GM18858 (cell line): ENCODE measurements around the gene CSNK1G2.

Experiments
- ATAC-seq: cut with Tn5 transposase; IDR thresholded peaks from one replicate; pipeline ENCODE4 v1.9.1; 2021; ENCODE audit not compliant: unreplicated experiment

CSNK1G2 gene

DNA sequence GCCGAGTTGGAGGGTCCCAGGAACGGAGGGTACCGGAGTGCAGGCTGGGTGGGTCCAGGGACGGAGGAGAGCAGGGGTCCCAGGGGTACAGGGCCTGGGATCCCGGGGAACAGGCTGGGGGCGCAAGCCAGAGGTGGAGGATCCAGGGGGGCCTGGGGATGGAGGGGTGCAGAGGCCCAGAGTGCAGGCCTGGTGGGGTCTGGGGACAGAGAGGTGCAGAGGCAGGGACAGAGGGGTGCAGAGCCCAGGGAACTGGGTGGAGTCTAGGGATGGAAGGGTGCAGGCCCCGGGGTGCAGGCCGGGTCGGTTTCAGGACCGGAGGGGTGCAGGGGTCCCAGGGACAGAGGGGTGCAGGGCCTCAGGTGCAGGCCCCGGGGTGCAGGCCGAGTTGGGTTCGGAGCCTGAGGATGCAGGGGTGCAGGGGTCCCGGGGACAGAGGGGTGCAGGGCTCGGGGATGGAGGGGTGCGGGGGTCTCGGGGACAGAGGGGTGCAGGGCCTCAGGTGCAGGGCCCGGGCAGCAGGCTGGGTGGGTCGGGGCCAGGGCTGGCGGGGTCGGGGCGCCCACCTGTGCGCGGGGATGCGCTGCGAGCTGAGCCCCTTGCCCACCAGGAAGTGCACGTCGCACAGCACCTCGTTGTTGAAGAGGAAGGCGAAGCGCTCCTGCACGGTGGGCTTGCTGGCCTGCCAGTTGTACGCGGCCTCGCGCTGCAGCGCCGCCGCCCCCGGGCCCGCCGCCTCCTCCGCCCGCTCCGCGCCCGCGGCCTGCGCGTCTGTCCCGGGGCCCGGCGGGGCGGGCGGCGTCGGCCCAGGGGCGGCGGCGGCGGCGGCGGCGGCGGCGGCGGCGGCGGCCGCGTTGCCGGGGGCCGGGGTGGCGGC, 74.0 kb downstream of the CSNK1G2 start:
- no peak for ATAC-seq

DNA sequence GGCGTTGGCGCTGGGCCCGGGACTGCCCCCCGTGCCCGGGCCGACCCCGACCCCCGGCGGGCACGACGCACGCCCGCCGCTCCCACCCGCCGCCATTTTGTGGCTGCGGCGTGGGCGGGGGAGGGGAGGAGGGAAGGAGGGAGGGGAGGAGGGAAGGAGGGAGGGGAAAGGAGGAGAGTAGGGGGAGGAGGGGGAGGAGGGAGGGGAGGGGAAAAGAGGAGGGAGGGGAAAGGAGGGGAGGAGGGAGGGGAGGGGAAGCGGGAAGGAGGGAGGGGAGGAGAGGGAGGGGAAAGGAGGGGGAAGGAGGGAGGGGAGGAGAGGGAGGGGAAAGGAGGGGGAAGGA, 74.6 kb downstream of the CSNK1G2 start, which contains the start of gene BTBD2:
Gene BTBD2 (minus strand): TSS at position 107 of the 343 bp plus-strand sequence. CDS start 11 bp downstream, at position 96.
- ATAC-seq, result no peak

DNA sequence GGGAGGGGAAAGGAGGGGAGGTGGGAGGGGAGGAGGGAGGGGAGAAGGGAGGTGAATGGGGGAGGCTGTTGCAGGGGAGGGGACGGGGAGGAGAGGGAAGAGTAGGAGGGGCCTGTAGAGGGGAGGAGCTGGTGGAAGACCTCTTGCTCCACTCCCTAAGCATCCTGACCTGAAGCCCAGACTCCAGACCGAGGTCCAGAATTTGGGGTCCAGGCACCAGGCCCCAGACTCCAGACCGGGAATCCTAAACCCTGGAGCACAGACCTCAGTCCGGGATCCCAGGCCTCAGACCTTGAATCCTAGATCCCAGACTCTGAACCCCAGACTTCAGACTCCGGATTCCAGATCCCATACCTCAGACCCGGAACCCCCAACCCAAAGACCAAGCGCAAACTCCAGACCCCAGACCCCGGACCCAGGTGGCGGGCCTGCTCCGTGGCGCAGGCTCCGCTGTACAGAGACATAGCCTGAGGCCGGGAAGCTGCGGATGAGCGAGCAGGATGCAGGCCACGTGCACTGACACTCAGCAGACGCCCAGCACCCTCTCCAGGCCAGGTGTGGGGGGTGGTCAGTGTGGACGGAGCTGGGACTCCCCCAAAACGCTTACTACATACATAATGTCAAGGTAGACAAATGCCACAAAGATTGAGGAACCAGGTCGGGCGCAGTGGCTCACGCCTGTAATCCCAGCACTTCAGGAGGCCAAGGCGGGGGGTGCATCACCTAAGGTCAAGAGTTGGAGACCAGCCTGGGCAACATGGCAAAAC, 75.3 kb downstream of the CSNK1G2 start:
- ATAC-seq, result no peak

DNA sequence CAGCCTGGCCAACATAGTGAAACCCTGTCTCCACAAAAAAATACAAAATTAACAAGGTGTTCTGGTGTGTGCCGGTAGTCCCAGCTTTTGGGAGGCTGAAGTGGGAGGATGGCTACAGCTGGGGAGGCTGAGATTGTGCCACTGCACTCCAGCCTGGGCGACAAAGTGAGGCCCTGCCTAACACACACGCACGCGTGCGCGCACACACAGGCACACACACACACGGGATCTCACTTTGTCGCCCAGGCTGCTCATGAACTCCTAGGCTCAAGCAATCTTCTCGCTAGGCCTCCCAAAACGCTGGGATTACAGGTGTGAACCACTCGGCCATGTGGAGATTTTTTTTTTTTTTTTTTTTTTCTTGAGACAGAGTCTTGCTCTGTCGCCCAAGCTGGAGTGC, 77.8 kb downstream of the CSNK1G2 start:
- no peak for ATAC-seq

DNA sequence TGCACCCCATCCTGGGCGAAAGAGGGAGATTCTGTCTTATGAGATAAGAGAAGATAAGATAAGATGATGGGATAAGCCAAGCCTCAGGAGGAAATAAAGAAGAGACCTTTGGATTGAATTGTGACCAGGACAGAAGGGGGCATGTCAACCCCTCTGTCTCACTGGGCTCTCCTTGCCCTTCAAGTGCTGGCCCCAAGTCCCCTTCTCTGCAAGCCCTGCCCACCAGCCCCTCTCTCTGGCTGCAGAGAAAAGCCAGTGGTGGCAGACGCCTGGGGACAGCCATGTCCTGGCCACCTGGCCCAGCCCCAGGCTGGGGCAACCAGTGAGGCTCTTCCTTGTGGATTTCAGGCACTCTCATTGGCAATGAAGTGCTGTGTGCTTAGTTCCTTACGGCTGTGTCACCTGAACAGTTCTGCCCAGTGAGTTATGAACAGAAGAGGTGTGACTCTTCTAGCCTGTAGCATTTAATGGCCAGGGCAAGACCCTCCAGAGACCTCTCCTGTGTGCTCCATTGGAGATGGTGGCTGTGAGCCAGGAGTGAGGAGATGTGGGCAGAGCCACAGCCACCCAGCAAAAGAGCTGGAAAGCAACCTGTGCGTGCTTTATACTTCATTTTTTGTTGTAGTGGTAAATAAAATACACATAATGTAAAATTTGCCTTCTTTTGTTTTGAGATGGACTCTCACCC, 80.6 kb downstream of the CSNK1G2 start:
- ATAC-seq, result no peak

DNA sequence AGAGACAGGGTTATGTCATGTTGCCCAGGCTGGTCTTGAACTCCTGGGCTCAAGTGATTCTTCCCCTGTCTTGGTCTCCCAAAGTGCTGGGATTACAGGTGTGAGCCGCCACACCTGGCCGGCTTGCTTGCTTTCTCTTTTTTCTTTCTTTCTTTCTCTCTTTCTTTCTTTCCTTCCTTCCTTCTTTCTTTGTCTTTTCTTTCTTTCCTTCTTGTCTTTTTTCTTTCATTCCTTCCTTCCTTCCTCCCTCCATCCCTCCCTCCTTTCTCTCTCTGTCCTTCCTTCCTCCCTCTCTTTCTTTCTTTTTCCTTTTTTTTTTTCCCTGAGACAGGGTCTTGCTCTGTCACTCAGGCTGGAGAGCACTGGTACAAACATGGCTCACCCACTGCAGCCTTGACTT, 81.3 kb downstream of the CSNK1G2 start:
- no peak for ATAC-seq

DNA sequence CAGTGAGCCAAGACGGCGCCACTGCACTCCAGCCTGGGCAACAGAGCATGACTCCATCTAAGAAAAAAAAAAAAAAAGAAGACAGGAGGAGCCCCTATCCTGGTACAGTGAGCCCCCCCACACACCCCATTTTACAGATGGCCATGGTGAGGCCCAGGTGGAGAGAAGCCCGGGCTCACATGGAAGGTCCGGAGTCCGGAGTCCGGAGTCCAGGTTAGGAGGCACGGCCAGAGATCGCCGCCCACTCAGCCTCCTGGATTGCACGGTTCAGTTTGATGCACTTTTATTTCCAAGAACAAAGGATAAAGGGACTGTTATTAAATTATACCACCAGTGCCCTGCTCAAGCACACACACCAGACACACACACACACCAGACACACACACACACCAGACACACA, 85.8 kb downstream of the CSNK1G2 start:
- ATAC-seq, result no peak

DNA sequence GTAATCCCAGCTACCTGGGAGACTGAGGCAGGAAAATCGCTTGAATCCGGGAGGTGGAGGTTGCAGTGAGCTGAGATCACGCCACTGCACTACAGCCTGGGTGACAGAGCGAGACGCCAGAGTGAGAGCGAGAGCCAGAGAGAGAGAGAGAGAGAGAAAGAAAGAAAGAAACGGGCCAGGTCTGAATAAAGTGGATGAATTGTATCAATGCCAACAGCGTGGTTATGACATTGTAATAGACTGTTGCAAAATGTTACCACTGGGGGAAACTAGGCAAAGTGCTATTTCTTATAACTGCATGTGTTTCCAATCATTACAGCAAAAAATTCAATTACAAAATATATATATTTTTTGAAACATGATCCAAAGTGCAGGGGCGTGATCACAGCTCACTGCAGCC, 86.4 kb downstream of the CSNK1G2 start:
- ATAC-seq, result no peak
